Measurements from ENCODE around the gene DLAT. TPM values are rescaled to one million over a fixed set of nuclear protein-coding genes. Genes with fewer than 3 reads are reported as not detected.

DLAT gene
- total RNA-seq, 1 experiment from 2014 or later = 102 TPM

GRCh38 chr11:112029460-112029859 is 4.3 kb downstream of the DLAT start:
- Histone ChIP-seq H3K27ac (ENCODE audit: low read length) (no peak overlapping the region), H3K9me3 (ENCODE audit: low read length) (no peaks in the 10 kb centered on the region), H3K36me3 (ENCODE audit: low read depth, low read length) (peaks cover 41% of the 10 kb centered on the region), H3K4me3 (ENCODE audit: low read length) (no peak overlapping the region), H3K27me3 (ENCODE audit: low read length) (no peaks in the 10 kb centered on the region), H3F3A (ENCODE audit: low read length, unreplicated experiment) (no peaks in the 10 kb centered on the region), H2AFZ (ENCODE audit: low read length) (no peak overlapping the region), H3K4me1 (ENCODE audit: insufficient read depth, low read length) (peaks cover 2% of the 10 kb centered on the region; the same call in 1 of the 2 replicates), H3K4me2 (ENCODE audit: low read length) (no peak overlapping the region), H4K20me1 (ENCODE audit: low read length) (no peaks in the 10 kb centered on the region), H3K79me2 (ENCODE audit: low read length) (peaks cover 24% of the 10 kb centered on the region), H3K9me2 (replicated peaks; ENCODE audit: low read length) (no peaks in the 10 kb centered on the region), H3K9ac (ENCODE audit: low read length) (no peak overlapping the region)
- intact Hi-C loops (cut with micrococcal nuclease) = no loop called here
- TF ChIP-seq EZH2 (IDR thresholded peaks at IDR 0.05; ENCODE audit: low read length, unreplicated experiment) = no peak
- no peak for TF ChIP-seq EZH2phosphoT487 (IDR thresholded peaks at IDR 0.05; ENCODE audit: borderline replicate concordance, low read length)
- TF ChIP-seq, protein P1, sequence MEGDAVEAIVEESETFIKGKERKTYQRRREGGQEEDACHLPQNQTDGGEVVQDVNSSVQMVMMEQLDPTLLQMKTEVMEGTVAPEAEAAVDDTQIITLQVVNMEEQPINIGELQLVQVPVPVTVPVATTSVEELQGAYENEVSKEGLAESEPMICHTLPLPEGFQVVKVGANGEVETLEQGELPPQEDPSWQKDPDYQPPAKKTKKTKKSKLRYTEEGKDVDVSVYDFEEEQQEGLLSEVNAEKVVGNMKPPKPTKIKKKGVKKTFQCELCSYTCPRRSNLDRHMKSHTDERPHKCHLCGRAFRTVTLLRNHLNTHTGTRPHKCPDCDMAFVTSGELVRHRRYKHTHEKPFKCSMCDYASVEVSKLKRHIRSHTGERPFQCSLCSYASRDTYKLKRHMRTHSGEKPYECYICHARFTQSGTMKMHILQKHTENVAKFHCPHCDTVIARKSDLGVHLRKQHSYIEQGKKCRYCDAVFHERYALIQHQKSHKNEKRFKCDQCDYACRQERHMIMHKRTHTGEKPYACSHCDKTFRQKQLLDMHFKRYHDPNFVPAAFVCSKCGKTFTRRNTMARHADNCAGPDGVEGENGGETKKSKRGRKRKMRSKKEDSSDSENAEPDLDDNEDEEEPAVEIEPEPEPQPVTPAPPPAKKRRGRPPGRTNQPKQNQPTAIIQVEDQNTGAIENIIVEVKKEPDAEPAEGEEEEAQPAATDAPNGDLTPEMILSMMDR (conservative IDR thresholded peaks at IDR 0.05; ENCODE audit: low read depth, low read length) = no peak
- CTCF ChIA-PET = no interaction called here
- ATAC-seq (no peak), DNase-seq (no peak)
- POLR2A ChIA-PET (ENCODE audit: unreplicated experiment) = no interaction called here
- BruUV-seq (replicated peaks) = no TSS peak

- peaks cover 4% of the 10 kb centered on the region; the same call in 1 of the 2 replicates for H3K79me2 ChIP-seq (ENCODE audit: low read length)
- BruUV-seq (replicated peaks) = no TSS peak
- ChIA-PET POLR2A (ENCODE audit: unreplicated experiment) (no interaction called here), CTCF (no interaction called here)
- H3F3A ChIP-seq (ENCODE audit: low read length, unreplicated experiment) = no peaks in the 10 kb centered on the region
- no peak for TF ChIP-seq EZH2phosphoT487 (IDR thresholded peaks at IDR 0.05; ENCODE audit: borderline replicate concordance, low read length)
- TF ChIP-seq, protein P1 (conservative IDR thresholded peaks at IDR 0.05; ENCODE audit: low read depth, low read length) = no peak
- no peak for TF ChIP-seq EZH2 (IDR thresholded peaks at IDR 0.05; ENCODE audit: low read length, unreplicated experiment)
- no peak overlapping the region for H3K27ac ChIP-seq (ENCODE audit: low read length)
- H3K4me3 ChIP-seq (ENCODE audit: low read length) = no peak overlapping the region
- H3K9me3 ChIP-seq (ENCODE audit: low read length) = no peaks in the 10 kb centered on the region
- no peaks in the 10 kb centered on the region for H3K4me1 ChIP-seq (ENCODE audit: insufficient read depth, low read length)
- H3K36me3 ChIP-seq (ENCODE audit: low read depth, low read length) = peaks cover 56% of the 10 kb centered on the region
- no peak overlapping the region for H3K4me2 ChIP-seq (ENCODE audit: low read length)
- no peaks in the 10 kb centered on the region for H3K27me3 ChIP-seq (ENCODE audit: low read length)
- H2AFZ ChIP-seq (ENCODE audit: low read length) = no peak overlapping the region
- H4K20me1 ChIP-seq (ENCODE audit: low read length) = no peaks in the 10 kb centered on the region
- no peak overlapping the region for H3K9ac ChIP-seq (ENCODE audit: low read length)
- no peak for ATAC-seq
- intact Hi-C loops (cut with micrococcal nuclease) = no loop called here
- H3K9me2 ChIP-seq (replicated peaks; ENCODE audit: low read length) = no peaks in the 10 kb centered on the region
- DNase-seq = no peak
Measured at GRCh38 chr11:112033902-112034301, 8.7 kb downstream of the DLAT start.

DNA sequence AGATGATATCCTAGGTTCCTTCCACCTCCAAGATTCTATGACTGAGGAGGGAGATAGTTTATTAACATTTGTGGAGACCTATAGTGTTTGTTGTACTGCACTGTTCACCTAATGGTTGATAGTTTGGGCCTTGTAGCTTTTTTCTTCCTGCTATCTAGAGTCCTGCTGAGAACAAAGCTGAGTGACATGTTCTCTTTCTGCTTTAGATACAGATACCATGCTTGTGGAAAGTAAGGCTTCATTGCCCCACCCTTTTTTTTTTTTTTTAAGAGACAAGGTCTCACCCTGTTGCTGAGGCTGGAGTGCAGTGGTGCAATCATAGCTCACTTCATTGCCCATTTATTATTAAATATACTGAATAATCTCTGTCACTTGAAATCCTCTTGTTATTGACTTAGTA is 12.3 kb downstream of the DLAT start:
- Histone ChIP-seq H3K36me3 (ENCODE audit: low read depth, low read length) (peaks cover 56% of the 10 kb centered on the region), H3K27ac (ENCODE audit: low read length) (no peak overlapping the region), H3K79me2 (ENCODE audit: low read length) (no peaks in the 10 kb centered on the region), H4K20me1 (ENCODE audit: low read length) (no peaks in the 10 kb centered on the region), H3K4me2 (ENCODE audit: low read length) (no peak overlapping the region), H3K4me3 (ENCODE audit: low read length) (no peak overlapping the region), H3F3A (ENCODE audit: low read length, unreplicated experiment) (peaks cover 6% of the 10 kb centered on the region), H3K4me1 (ENCODE audit: insufficient read depth, low read length) (peaks cover 7% of the 10 kb centered on the region), H3K27me3 (ENCODE audit: low read length) (no peaks in the 10 kb centered on the region), H3K9ac (ENCODE audit: low read length) (no peak overlapping the region), H3K9me2 (replicated peaks; ENCODE audit: low read length) (no peaks in the 10 kb centered on the region), H2AFZ (ENCODE audit: low read length) (no peak overlapping the region), H3K9me3 (ENCODE audit: low read length) (no peaks in the 10 kb centered on the region)
- TF ChIP-seq, protein P1 (conservative IDR thresholded peaks at IDR 0.05; ENCODE audit: low read depth, low read length) = no peak
- TF ChIP-seq EZH2phosphoT487 (IDR thresholded peaks at IDR 0.05; ENCODE audit: borderline replicate concordance, low read length) (no peak), EZH2 (IDR thresholded peaks at IDR 0.05; ENCODE audit: low read length, unreplicated experiment) (no peak)
- ATAC-seq (no peak), DNase-seq (no peak)
- CTCF ChIA-PET = no interaction called here
- POLR2A ChIA-PET (ENCODE audit: unreplicated experiment) = no interaction called here
- no TSS peak for BruUV-seq (replicated peaks)
- intact Hi-C loops (cut with micrococcal nuclease) = no loop called here

Measured in PC-3 (cell line).